ENCODE results near the gene AFF3.
"Not testable (repeated sequence)": the region's sequence is repeated elsewhere in the genome, so short reads cannot be mapped to it uniquely, and the experiment has no call there.

Gene AFF3

GRCh38 chr2:99936065-99936464, 206.3 kb downstream of the AFF3 start:
- Histone ChIP-seq H3K14ac (ENCODE audit: low read length in 2 of 2) (no peak overlapping the region), H3K27ac (ENCODE audit: low read length, poor library complexity, severe bottlenecking) (no peak overlapping the region), H4K8ac (ENCODE audit: low read length) (no peak overlapping the region), H2AFZ (ENCODE audit: low read depth, low read length) (no peak overlapping the region), H3K18ac (ENCODE audit: low read depth in 1 of 2, low read length in 2 of 2) (no peak overlapping the region), H3K4me2 (ENCODE audit: low read length, poor library complexity, severe bottlenecking) (no peak overlapping the region), H3K4me1 (ENCODE audit: control insufficient read depth, insufficient read depth, low read depth, low read length) (peaks cover 4% of the 10 kb centered on the region), H4K91ac (ENCODE audit: low read length) (no peak overlapping the region), H3K23ac (ENCODE audit: low read length in 2 of 2) (no peak overlapping the region), H2AK5ac (ENCODE audit: low read length, severe bottlenecking) (no peak overlapping the region), H2BK120ac (ENCODE audit: low read depth, low read length) (no peak overlapping the region), H3K9me3 (ENCODE audit: control insufficient read depth, low read length) (no peaks in the 10 kb centered on the region), H3K9ac (ENCODE audit: low read length) (no peak overlapping the region), H3K4ac (ENCODE audit: low read depth in 1 of 2, low read length in 2 of 2) (no peak overlapping the region), H2BK15ac (ENCODE audit: low read depth, poor library complexity, severe bottlenecking) (no peak overlapping the region), H3K4me3 (ENCODE audit: insufficient read depth in 1 of 2, low read depth in 1 of 2, low read length in 2 of 2) (no peak overlapping the region), H3K79me1 (replicated peaks; ENCODE audit: low read length, poor library complexity, severe bottlenecking) (peaks cover 27% of the 10 kb centered on the region), H2BK12ac (ENCODE audit: low read length in 2 of 2) (no peak overlapping the region), H3K27me3 (ENCODE audit: control insufficient read depth in 1 of 2, insufficient read depth in 1 of 2, low read length in 2 of 2) (peaks cover 0 to 20% of the 10 kb centered on the region in 2 experiments), H2BK5ac (ENCODE audit: low read depth, low read length, poor library complexity, severe bottlenecking) (no peak overlapping the region), H3K36me3 (ENCODE audit: control insufficient read depth in 1 of 2, insufficient read depth in 2 of 2, low read depth in 1 of 2, low read length in 2 of 2) (peaks cover 0 to 13% of the 10 kb centered on the region in 2 experiments)
- WGBS: 81% methylated on average over 3 of the region's 3 CpGs
- DNase-seq: no peak

GRCh38 chr2:99935662-99936061, 206.7 kb downstream of the AFF3 start:
- Histone ChIP-seq H2AFZ (ENCODE audit: low read depth, low read length) (no peak overlapping the region), H3K79me1 (replicated peaks; ENCODE audit: low read length, poor library complexity, severe bottlenecking) (peaks cover 27% of the 10 kb centered on the region)
- WGBS: 100% methylated on average over 3 of the region's 5 CpGs

GRCh38 chr2:99933894-99934650, 208.3 kb downstream of the AFF3 start:
- H3K27ac ChIP-seq (ENCODE audit: low read length, poor library complexity, severe bottlenecking): no peak overlapping the region
- H2BK15ac ChIP-seq (ENCODE audit: low read depth, poor library complexity, severe bottlenecking): no peak overlapping the region
- no peak overlapping the region for H2AFZ ChIP-seq (ENCODE audit: low read depth, low read length)
- no peak overlapping the region for H3K18ac ChIP-seq (ENCODE audit: low read depth in 1 of 2, low read length in 2 of 2)
- no peak overlapping the region for H3K23ac ChIP-seq (ENCODE audit: low read length in 2 of 2)
- DNase-seq: no peak
- 96% methylated on average over 6 of the region's 6 CpGs for WGBS
- H3K4me2 ChIP-seq (ENCODE audit: low read length, poor library complexity, severe bottlenecking): no peak overlapping the region
- H3K9ac ChIP-seq (ENCODE audit: low read length): no peak overlapping the region
- no peak overlapping the region for H2AK5ac ChIP-seq (ENCODE audit: low read length, severe bottlenecking)
- no peak overlapping the region for H4K91ac ChIP-seq (ENCODE audit: low read length)
- H3K36me3 ChIP-seq (ENCODE audit: control insufficient read depth in 1 of 2, insufficient read depth in 2 of 2, low read depth in 1 of 2, low read length in 2 of 2): peaks cover 0 to 13% of the 10 kb centered on the region in 2 experiments
- H3K4ac ChIP-seq (ENCODE audit: low read depth in 1 of 2, low read length in 2 of 2): no peak overlapping the region
- H3K14ac ChIP-seq (ENCODE audit: low read length in 2 of 2): no peak overlapping the region
- no peak overlapping the region for H2BK5ac ChIP-seq (ENCODE audit: low read depth, low read length, poor library complexity, severe bottlenecking)
- H3K4me1 ChIP-seq (ENCODE audit: control insufficient read depth, insufficient read depth, low read depth, low read length): no peaks in the 10 kb centered on the region
- H2BK12ac ChIP-seq (ENCODE audit: low read length in 2 of 2): no peak overlapping the region
- H3K79me1 ChIP-seq (replicated peaks; ENCODE audit: low read length, poor library complexity, severe bottlenecking): peaks cover 31% of the 10 kb centered on the region
- H3K27me3 ChIP-seq (ENCODE audit: control insufficient read depth in 1 of 2, insufficient read depth in 1 of 2, low read length in 2 of 2): peaks cover 0 to 29% of the 10 kb centered on the region in 2 experiments
- H3K4me3 ChIP-seq (ENCODE audit: insufficient read depth in 1 of 2, low read depth in 1 of 2, low read length in 2 of 2): no peak overlapping the region
- H4K8ac ChIP-seq (ENCODE audit: low read length): no peak overlapping the region
- no peaks in the 10 kb centered on the region for H3K9me3 ChIP-seq (ENCODE audit: control insufficient read depth, low read length)
- H2BK120ac ChIP-seq (ENCODE audit: low read depth, low read length): no peak overlapping the region

More at GRCh38 chr2:99935662-99936061, 206.7 kb downstream of the AFF3 start:
- Histone ChIP-seq H4K8ac (ENCODE audit: low read length) (no peak overlapping the region), H2BK15ac (ENCODE audit: low read depth, poor library complexity, severe bottlenecking) (no peak overlapping the region), H3K18ac (ENCODE audit: low read depth in 1 of 2, low read length in 2 of 2) (no peak overlapping the region), H2BK120ac (ENCODE audit: low read depth, low read length) (no peak overlapping the region), H3K9me3 (ENCODE audit: control insufficient read depth, low read length) (no peaks in the 10 kb centered on the region), H3K4ac (ENCODE audit: low read depth in 1 of 2, low read length in 2 of 2) (no peak overlapping the region), H2BK5ac (ENCODE audit: low read depth, low read length, poor library complexity, severe bottlenecking) (no peak overlapping the region), H3K4me2 (ENCODE audit: low read length, poor library complexity, severe bottlenecking) (no peak overlapping the region), H3K4me3 (ENCODE audit: insufficient read depth in 1 of 2, low read depth in 1 of 2, low read length in 2 of 2) (no peak overlapping the region), H2AK5ac (ENCODE audit: low read length, severe bottlenecking) (no peak overlapping the region), H2BK12ac (ENCODE audit: low read length in 2 of 2) (no peak overlapping the region), H3K4me1 (ENCODE audit: control insufficient read depth, insufficient read depth, low read depth, low read length) (peaks cover under 1% of the 10 kb centered on the region), H3K14ac (ENCODE audit: low read length in 2 of 2) (no peak overlapping the region), H4K91ac (ENCODE audit: low read length) (no peak overlapping the region), H3K27ac (ENCODE audit: low read length, poor library complexity, severe bottlenecking) (no peak overlapping the region), H3K27me3 (ENCODE audit: control insufficient read depth in 1 of 2, insufficient read depth in 1 of 2, low read length in 2 of 2) (peaks cover 0 to 22% of the 10 kb centered on the region in 2 experiments), H3K23ac (ENCODE audit: low read length in 2 of 2) (no peak overlapping the region), H3K36me3 (ENCODE audit: control insufficient read depth in 1 of 2, insufficient read depth in 2 of 2, low read depth in 1 of 2, low read length in 2 of 2) (peaks cover 0 to 13% of the 10 kb centered on the region in 2 experiments), H3K9ac (ENCODE audit: low read length) (no peak overlapping the region)
- DNase-seq: no peak

GRCh38 chr2:99933491-99933890, 208.9 kb downstream of the AFF3 start:
- H3K18ac ChIP-seq (ENCODE audit: low read depth in 1 of 2, low read length in 2 of 2); H3K9ac ChIP-seq (ENCODE audit: low read length); H3K9me3 ChIP-seq (ENCODE audit: control insufficient read depth, low read length); H2AK5ac ChIP-seq (ENCODE audit: low read length, severe bottlenecking); H3K27ac ChIP-seq (ENCODE audit: low read length, poor library complexity, severe bottlenecking); H4K91ac ChIP-seq (ENCODE audit: low read length); H2BK12ac ChIP-seq (ENCODE audit: low read length in 2 of 2); DNase-seq; H3K23ac ChIP-seq (ENCODE audit: low read length in 2 of 2); H4K8ac ChIP-seq (ENCODE audit: low read length); H3K4me1 ChIP-seq (ENCODE audit: control insufficient read depth, insufficient read depth, low read depth, low read length); H2BK5ac ChIP-seq (ENCODE audit: low read depth, low read length, poor library complexity, severe bottlenecking); H2AFZ ChIP-seq (ENCODE audit: low read depth, low read length); H3K4me2 ChIP-seq (ENCODE audit: low read length, poor library complexity, severe bottlenecking); H2BK120ac ChIP-seq (ENCODE audit: low read depth, low read length); H3K4ac ChIP-seq (ENCODE audit: low read depth in 1 of 2, low read length in 2 of 2); H3K14ac ChIP-seq (ENCODE audit: low read length in 2 of 2); H3K4me3 ChIP-seq (ENCODE audit: insufficient read depth in 1 of 2, low read depth in 1 of 2, low read length in 2 of 2); H2BK15ac ChIP-seq (ENCODE audit: low read depth, poor library complexity, severe bottlenecking): not testable (repeated sequence)
- 100% methylated on average over 2 of the region's 3 CpGs for whole genome bisulfite sequencing
- H3K79me1 ChIP-seq (replicated peaks; ENCODE audit: low read length, poor library complexity, severe bottlenecking): peaks cover 32% of the 10 kb centered on the region
- H3K36me3 ChIP-seq (ENCODE audit: control insufficient read depth in 1 of 2, insufficient read depth in 2 of 2, low read depth in 1 of 2, low read length in 2 of 2): peaks cover 0 to 13% of the 10 kb centered on the region in 2 experiments
- H3K27me3 ChIP-seq (ENCODE audit: control insufficient read depth in 1 of 2, insufficient read depth in 1 of 2, low read length in 2 of 2): peaks cover 0 to 29% of the 10 kb centered on the region in 2 experiments

Measured in mesenchymal stem cell (in vitro differentiated cells and primary cell).